ENCODE data around the gene ZBTB42.

ZBTB42 gene

GRCh38 chr14:104774453-104775072 is 26.3 kb upstream of the ZBTB42 start:
- no peak for TF ChIP-seq CTCF (IDR thresholded peaks at IDR 0.05; ENCODE audit: low read length, missing control alignments)
- no peak overlapping the region for H3K4me3 ChIP-seq (replicated peaks; ENCODE audit: low read depth, low read length)

GRCh38 chr14:104775073-104775489 is 25.8 kb upstream of the ZBTB42 start:
- TF ChIP-seq CTCF (IDR thresholded peaks at IDR 0.05; ENCODE audit: low read length, missing control alignments), result no peak
- H3K4me3 ChIP-seq (replicated peaks; ENCODE audit: low read depth, low read length), result no peak overlapping the region
- no peak for DNase-seq (ENCODE audit: low read depth)

More at GRCh38 chr14:104774453-104775072, 26.3 kb upstream of the ZBTB42 start:
- DNase-seq (ENCODE audit: low read depth), result no peak

GRCh38 chr14:104776481-104776880 is 24.4 kb upstream of the ZBTB42 start:
- H3K4me3 ChIP-seq (replicated peaks; ENCODE audit: low read depth, low read length), result no peak overlapping the region
- TF ChIP-seq CTCF (IDR thresholded peaks at IDR 0.05; ENCODE audit: low read length, missing control alignments), result no peak
- DNase-seq (ENCODE audit: low read depth), result no peak

- DNase-seq (ENCODE audit: low read depth), result no peak
- TF ChIP-seq CTCF (IDR thresholded peaks at IDR 0.05; ENCODE audit: low read length, missing control alignments), result no peak
- no peak overlapping the region for H3K4me3 ChIP-seq (replicated peaks; ENCODE audit: low read depth, low read length)
These were observed 23.7 kb upstream of the ZBTB42 start for GRCh38 chr14:104776961-104777807.

GRCh38 chr14:104777808-104778249 is 23.1 kb upstream of the ZBTB42 start:
- no peak overlapping the region for H3K4me3 ChIP-seq (replicated peaks; ENCODE audit: low read depth, low read length)
- no peak for DNase-seq (ENCODE audit: low read depth)
- no peak for TF ChIP-seq CTCF (IDR thresholded peaks at IDR 0.05; ENCODE audit: low read length, missing control alignments)

GRCh38 chr14:104778694-104779331 is 22.1 kb upstream of the ZBTB42 start:
- DNase-seq (ENCODE audit: low read depth), result no peak
- no peak overlapping the region for H3K4me3 ChIP-seq (replicated peaks; ENCODE audit: low read depth, low read length)
- no peak for TF ChIP-seq CTCF (IDR thresholded peaks at IDR 0.05; ENCODE audit: low read length, missing control alignments)
